K562 treated with DMSO at 1 percent for 48 hours (cell line): Measurements from ENCODE around the gene STMP1. TPM values are rescaled to one million over a fixed set of nuclear protein-coding genes. Genes with fewer than 3 reads are reported as not detected.

Source experiments
- total RNA-seq: library from RNA; unstranded; fragments of 300-600 nt; gene quantifications from 2 replicates; pipeline ENCODE4 v1.2.3, GENCODE V29; 2022; ENCODE audit warnings: low replicate concordance; ENCODE audit errors: extremely low read depth

The STMP1 gene
- not detected in 2 replicates for total RNA-seq

DNA sequence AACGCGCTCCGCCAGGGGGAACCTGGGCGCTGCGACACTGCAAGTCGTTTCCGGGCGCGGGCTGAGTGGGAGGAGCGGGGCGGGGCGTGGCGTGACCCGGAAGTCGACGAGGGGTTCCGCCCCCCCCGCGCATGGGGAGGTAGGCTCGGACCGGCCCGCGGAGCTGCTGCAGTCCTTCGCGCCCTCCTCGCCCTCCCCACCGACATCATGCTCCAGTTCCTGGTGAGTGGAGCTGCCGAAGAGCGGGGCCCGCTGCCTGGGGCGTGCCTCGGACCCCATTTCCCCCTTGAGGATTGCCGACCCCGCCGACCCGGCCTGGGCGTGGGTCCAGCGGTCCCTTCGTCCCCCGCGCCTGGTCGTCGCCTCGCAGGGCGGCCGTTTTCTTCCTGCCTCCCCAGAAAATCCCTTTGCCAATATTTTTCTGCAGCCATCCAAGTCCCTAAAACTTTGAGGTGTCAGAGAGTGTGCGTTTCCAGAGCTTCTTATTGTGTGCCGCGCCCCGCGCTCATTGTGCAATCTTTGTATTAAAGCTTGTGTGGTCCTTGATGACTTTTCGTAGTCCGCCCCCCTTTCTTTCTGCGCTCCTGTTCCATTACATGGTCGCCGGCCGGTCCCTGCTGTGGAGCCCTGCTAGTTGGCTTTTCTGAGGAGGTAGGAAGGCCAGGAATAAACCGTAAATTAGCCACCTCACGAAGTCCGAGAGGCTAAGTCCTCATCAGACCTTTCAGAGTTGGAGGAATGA, at the start of gene STMP1:
TSS of gene STMP1 (plus strand) at position 142 of the 742 bp plus-strand sequence.

Other genes with a start within 250 kb of the STMP1 start
- gene CNOT4, start 152.4 kb upstream of the STMP1 start, total RNA-seq, result not detected in 2 replicates
- gene NUP205, start 104.6 kb upstream of the STMP1 start, total RNA-seq, result not detected in 2 replicates
- gene SLC13A4, start 65.7 kb downstream of the STMP1 start, total RNA-seq, result not detected in 2 replicates
- not detected in 2 replicates for gene FAM180A, start 86.3 kb downstream of the STMP1 start, total RNA-seq